ENCODE measurements around the gene TFF3. TPM values are rescaled to one million over a fixed set of nuclear protein-coding genes. Genes with fewer than 3 reads are reported as not detected.

Gene TFF3, protein sequence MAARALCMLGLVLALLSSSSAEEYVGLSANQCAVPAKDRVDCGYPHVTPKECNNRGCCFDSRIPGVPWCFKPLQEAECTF
- 10 to 100 TPM in 3 of 4 donors, 1 to 10 TPM in 1; 1.8 to 23.6 (median 11.6) TPM for total RNA-seq

GRCh38 chr21:42315296-42315891 is at the start of gene TFF3:
Gene TFF3 (minus strand): TSS chr21:42315409. CDS start chr21:42315374, 35 bp downstream.
- TF ChIP-seq CTCF (IDR thresholded peaks at IDR 0.05) = no peak
- ATAC-seq (ENCODE audit: low FRiP score) = no peak
- no peak for DNase-seq (ENCODE audit: low spot score)

GRCh38 chr21:42364304-42364865 is 49.2 kb upstream of the TFF3 start:
- DNase-seq (ENCODE audit: low spot score) = no peak
- no peak for ATAC-seq (ENCODE audit: low FRiP score)
- TF ChIP-seq CTCF (IDR thresholded peaks at IDR 0.05) = no peak

DNA sequence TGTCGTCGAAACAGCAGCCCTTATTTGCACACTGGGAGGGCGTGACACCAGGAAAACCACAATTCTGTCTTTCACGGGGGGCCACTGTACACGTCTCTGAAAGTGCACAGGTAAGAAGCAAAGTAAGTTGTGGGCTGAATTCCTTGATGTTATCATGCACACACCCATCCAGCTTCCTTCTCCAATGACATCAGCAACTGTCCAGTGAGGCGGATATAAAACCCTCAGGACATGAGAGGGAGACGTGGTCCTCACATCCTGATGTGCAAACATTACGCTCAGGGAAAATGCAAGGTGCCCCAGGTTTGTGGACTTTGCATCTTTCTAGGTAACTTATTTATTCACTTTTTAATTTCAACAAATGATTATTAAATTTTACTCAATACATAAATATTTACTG is 48.1 kb upstream of the TFF3 start:
- ATAC-seq (ENCODE audit: low FRiP score) (no peak), DNase-seq (ENCODE audit: low spot score) (no peak)
- no peak for TF ChIP-seq CTCF (IDR thresholded peaks at IDR 0.05)

GRCh38 chr21:42362700-42363099 is 47.5 kb upstream of the TFF3 start:
- TF ChIP-seq CTCF (IDR thresholded peaks at IDR 0.05) = no peak
- DNase-seq (ENCODE audit: low spot score) = no peak
- no peak for ATAC-seq (ENCODE audit: low FRiP score)

DNA sequence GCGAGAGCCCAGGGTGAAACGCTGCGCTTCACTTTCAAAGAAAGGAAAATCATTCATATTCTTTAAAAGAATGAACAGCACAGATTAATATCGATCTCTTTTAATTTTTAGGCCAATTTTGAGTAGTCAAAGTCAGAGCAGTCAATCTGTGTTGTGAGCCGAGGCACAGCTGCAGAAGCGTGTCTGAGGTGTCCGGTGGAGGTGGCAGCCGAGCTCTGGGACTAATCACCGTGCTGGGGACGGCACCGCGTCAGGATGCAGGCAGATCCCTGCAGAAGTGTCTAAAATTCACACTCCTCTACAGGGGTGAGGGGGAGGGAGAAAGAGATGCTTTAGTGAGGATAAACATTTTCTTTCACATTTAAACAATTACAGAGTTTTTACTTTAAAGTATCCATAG is 47.0 kb upstream of the TFF3 start:
- TF ChIP-seq CTCF (IDR thresholded peaks at IDR 0.05) = no peak
- ATAC-seq (ENCODE audit: low FRiP score) = no peak
- DNase-seq (ENCODE audit: low spot score) = no peak

DNA sequence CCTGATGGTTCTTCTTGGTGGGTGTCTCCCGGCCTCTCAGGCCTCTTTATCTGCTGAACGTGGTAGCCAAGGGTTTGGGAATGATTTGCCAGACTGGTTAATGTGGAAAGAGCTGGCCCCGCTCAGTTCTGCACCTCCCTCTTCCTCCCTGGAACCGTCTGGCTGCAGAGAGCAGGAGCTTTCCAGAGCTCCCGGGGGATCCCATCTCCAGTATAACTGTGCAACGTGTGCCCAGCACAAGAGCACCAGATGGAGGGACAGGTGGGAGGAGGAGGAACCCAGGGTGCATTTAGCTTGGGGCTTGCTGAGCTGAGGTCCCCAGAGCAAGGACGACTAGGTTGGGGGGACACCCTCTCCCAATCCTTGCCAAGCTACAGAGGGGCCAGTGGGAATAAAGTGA is 46.1 kb upstream of the TFF3 start:
- no peak for DNase-seq (ENCODE audit: low spot score)
- TF ChIP-seq CTCF (IDR thresholded peaks at IDR 0.05) = no peak

GRCh38 chr21:42360317-42360716 is 45.1 kb upstream of the TFF3 start:
- no peak for DNase-seq (ENCODE audit: low spot score)

More for the DNA sequence above, 46.1 kb upstream of the TFF3 start:
- ATAC-seq (ENCODE audit: low FRiP score) = no peak

More at GRCh38 chr21:42360317-42360716, 45.1 kb upstream of the TFF3 start:
- ATAC-seq (ENCODE audit: low FRiP score) = no peak
- no peak for TF ChIP-seq CTCF (IDR thresholded peaks at IDR 0.05)

All from omental fat pad (tissue), 4 donors.